GM13977 (cell line): ENCODE data around the gene DOCK3.

ENCODE experiments used
- DNase-seq: peaks from one replicate; pipeline ENCODE4 v3.0.0; 2012; ENCODE audit warnings: low spot score
- CTCF ChIP-seq: IDR thresholded peaks from 2 replicates; pipeline ENCODE4 v1.5.1; 2012; ENCODE audit warnings: mild to moderate bottlenecking, control low read depth; ENCODE audit not compliant: insufficient read depth; ENCODE audit errors: extremely low read depth, missing control alignments
- in situ Hi-C: fragments of 300-500 bp; cut with MboI; formaldehyde crosslinking; loops from one replicate; pipeline ENCODE4 v1.12.0; 2022; ENCODE audit warnings: low sequenced_read_pairs, low pct_unique_long_range_greater_than_20kb, mixed read lengths, inconsistent platforms; ENCODE audit not compliant: unreplicated experiment

DOCK3 gene

GRCh38 chr3:51139616-51140015, 464.9 kb downstream of the DOCK3 start:
- no peak for TF ChIP-seq CTCF
- DNase-seq, result no peak
- in situ Hi-C loops, result no loop called here

- in situ Hi-C loops, result no loop called here
- TF ChIP-seq CTCF, result no peak
- no peak for DNase-seq
Observed at GRCh38 chr3:51141573-51141972, 466.8 kb downstream of the DOCK3 start.

- in situ Hi-C loops, result no loop called here
- no peak for TF ChIP-seq CTCF
- DNase-seq, result no peak
Observed at GRCh38 chr3:51145811-51146585, 471.3 kb downstream of the DOCK3 start.

- no peak for DNase-seq
- TF ChIP-seq CTCF, result no peak
- in situ Hi-C loops, result no loop called here
Observed at GRCh38 chr3:51146781-51147180, 472.1 kb downstream of the DOCK3 start.

- in situ Hi-C loops, result no loop called here
- no peak for TF ChIP-seq CTCF
- DNase-seq, result no peak
Observed at GRCh38 chr3:51156147-51156546, 481.4 kb downstream of the DOCK3 start.

GRCh38 chr3:51163051-51163450, 488.3 kb downstream of the DOCK3 start:
- no peak for DNase-seq
- TF ChIP-seq CTCF, result no peak
- in situ Hi-C loops, result no loop called here
